ENCODE results near the gene PSMD13.
A peak's percentile ranks its signal among the peaks of the same experiment; 100 is the strongest.
"Not testable (repeated sequence)": the region's sequence is repeated elsewhere in the genome, so short reads cannot be mapped to it uniquely, and the experiment has no call there.

PSMD13 gene

DNA sequence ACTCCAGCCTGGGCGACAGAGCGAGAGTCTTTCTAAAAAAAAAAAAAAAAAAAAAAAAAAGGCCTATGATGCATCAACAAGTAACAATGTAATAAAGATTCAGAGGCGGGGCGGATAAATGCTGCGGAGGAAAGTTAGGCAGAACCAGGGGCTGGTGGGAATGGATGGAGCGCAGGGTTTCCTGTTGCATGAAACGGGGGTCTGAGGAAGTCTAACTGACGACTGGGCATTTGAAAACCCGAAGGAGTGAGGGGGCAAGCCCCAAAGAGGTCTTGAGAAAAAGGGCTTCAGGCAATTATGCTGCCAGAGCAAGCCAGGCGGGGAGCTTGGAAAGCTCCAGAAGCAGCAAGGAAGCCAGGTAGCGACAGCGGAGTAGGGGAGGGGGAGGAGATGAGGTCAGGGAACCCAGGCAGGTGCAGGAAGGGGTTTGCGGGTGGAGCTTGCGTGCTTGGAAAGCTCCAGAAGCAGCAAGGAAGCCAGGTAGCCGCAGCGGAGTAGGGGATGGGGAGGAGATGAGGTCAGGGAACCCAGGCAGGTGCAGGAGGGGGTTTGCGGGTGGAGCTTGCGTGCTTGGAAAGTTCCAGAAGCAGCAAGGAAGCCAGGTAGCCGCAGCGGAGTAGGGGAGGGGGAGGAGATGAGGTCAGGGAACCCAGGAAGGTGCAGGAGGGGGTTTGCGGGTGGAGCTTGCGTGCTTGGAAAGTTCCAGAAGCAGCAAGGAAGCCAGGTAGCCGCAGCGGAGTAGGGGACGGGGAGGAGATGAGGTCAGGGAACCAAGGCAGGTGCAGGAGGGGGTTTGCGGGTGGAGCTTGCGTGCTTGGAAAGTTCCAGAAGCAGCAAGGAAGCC, 50.4 kb downstream of the PSMD13 start:
- H3K4ac ChIP-seq (ENCODE audit: low read depth, low read length); H2BK5ac ChIP-seq (ENCODE audit: low read length); H4K5ac ChIP-seq (ENCODE audit: low read length); H3K23ac ChIP-seq (ENCODE audit: low read length); H3K79me2 ChIP-seq (ENCODE audit: control insufficient read depth, insufficient read depth, low read length); H3K27me3 ChIP-seq (ENCODE audit: insufficient read depth, low read length, poor library complexity); DNase-seq; H3K36me3 ChIP-seq (ENCODE audit: control insufficient read depth, insufficient read depth, low read length); H2BK15ac ChIP-seq (replicated peaks; ENCODE audit: low read depth); H3K4me3 ChIP-seq (ENCODE audit: low read length); H4K8ac ChIP-seq (ENCODE audit: low read depth, low read length); H3K79me1 ChIP-seq (ENCODE audit: low read length); H3K9ac ChIP-seq (ENCODE audit: low read length); H2AK5ac ChIP-seq (ENCODE audit: low read length); H3K4me2 ChIP-seq (ENCODE audit: low read length); H3K27ac ChIP-seq (ENCODE audit: low read depth, low read length); H3K18ac ChIP-seq (ENCODE audit: low read length); H2BK120ac ChIP-seq (ENCODE audit: low read depth, low read length): not testable (repeated sequence)
- Histone ChIP-seq H3K56ac (ENCODE audit: low read length) (peak overlapping the region; percentile 88), H3K4me1 (ENCODE audit: control insufficient read depth, low read depth, low read length) (peaks cover 12% of the 10 kb centered on the region)
- WGBS (ENCODE audit: extremely low coverage, insufficient coverage, low lambda C conversion rate) = no CpG with 5 or more reads among the region's 27 CpGs

GRCh38 chr11:287821-288477, 51.2 kb downstream of the PSMD13 start:
- H2BK15ac ChIP-seq (replicated peaks; ENCODE audit: low read depth) = no peak overlapping the region
- H3K4me3 ChIP-seq (ENCODE audit: low read length) = peak overlapping the region; percentile 36
- peak overlapping the region; percentile 71 for H3K4me2 ChIP-seq (ENCODE audit: low read length)
- H3K56ac ChIP-seq (ENCODE audit: low read length) = peak overlapping the region; percentile 88
- H3K18ac ChIP-seq (ENCODE audit: low read length) = peak overlapping the region; percentile 52
- no CpG with 5 or more reads among the region's 41 CpGs for WGBS (ENCODE audit: extremely low coverage, insufficient coverage, low lambda C conversion rate)
- peak overlapping the region; percentile 75 for H3K9ac ChIP-seq (ENCODE audit: low read length)
- no peaks in the 10 kb centered on the region for H3K27me3 ChIP-seq (ENCODE audit: insufficient read depth, low read length, poor library complexity)
- H2BK120ac ChIP-seq (ENCODE audit: low read depth, low read length) = no peak overlapping the region
- H3K79me1 ChIP-seq (ENCODE audit: low read length) = peaks cover 1% of the 10 kb centered on the region
- H3K23ac ChIP-seq (ENCODE audit: low read length) = no peak overlapping the region
- H3K4ac ChIP-seq (ENCODE audit: low read depth, low read length) = no peak overlapping the region
- peaks cover 12% of the 10 kb centered on the region for H3K4me1 ChIP-seq (ENCODE audit: control insufficient read depth, low read depth, low read length)
- no peak overlapping the region for H2AK5ac ChIP-seq (ENCODE audit: low read length)
- H2BK5ac ChIP-seq (ENCODE audit: low read length) = no peak overlapping the region
- H4K8ac ChIP-seq (ENCODE audit: low read depth, low read length) = no peak overlapping the region
- no peak overlapping the region for H4K5ac ChIP-seq (ENCODE audit: low read length)
- no peak for DNase-seq
- no peaks in the 10 kb centered on the region for H3K36me3 ChIP-seq (ENCODE audit: control insufficient read depth, insufficient read depth, low read length)
- H3K27ac ChIP-seq (ENCODE audit: low read depth, low read length) = no peak overlapping the region
- no peaks in the 10 kb centered on the region for H3K79me2 ChIP-seq (ENCODE audit: control insufficient read depth, insufficient read depth, low read length)

GRCh38 chr11:288478-289397, 52.0 kb downstream of the PSMD13 start, which contains the start of gene PGGHG:
PGGHG (plus strand) TSS chr11:289126; CDS start chr11:289817, 691 bp downstream.
- no peak within 1 kb of the TSS for H4K5ac ChIP-seq (ENCODE audit: low read length)
- peak within 1 kb of the TSS; percentile 36 for H3K4me3 ChIP-seq (ENCODE audit: low read length)
- H3K27ac ChIP-seq (ENCODE audit: low read depth, low read length) = no peak within 1 kb of the TSS
- H4K8ac ChIP-seq (ENCODE audit: low read depth, low read length) = no peak within 1 kb of the TSS
- no peak within 1 kb of the TSS for H2AK5ac ChIP-seq (ENCODE audit: low read length)
- no peak for DNase-seq
- H2BK5ac ChIP-seq (ENCODE audit: low read length) = no peak within 1 kb of the TSS
- peak within 1 kb of the TSS; percentile 66 for H3K4ac ChIP-seq (ENCODE audit: low read depth, low read length)
- H3K4me2 ChIP-seq (ENCODE audit: low read length) = peak within 1 kb of the TSS; percentile 71
- H3K79me1 ChIP-seq (ENCODE audit: low read length) = peaks cover 1% of the 10 kb centered on the region
- H3K79me2 ChIP-seq (ENCODE audit: control insufficient read depth, insufficient read depth, low read length) = no peaks in the 10 kb centered on the region
- peak within 1 kb of the TSS; percentile 39 for H2BK120ac ChIP-seq (ENCODE audit: low read depth, low read length)
- H3K9ac ChIP-seq (ENCODE audit: low read length) = peak within 1 kb of the TSS; percentile 75
- peaks cover 5% of the 10 kb centered on the region for H3K36me3 ChIP-seq (ENCODE audit: control insufficient read depth, insufficient read depth, low read length)
- H3K27me3 ChIP-seq (ENCODE audit: insufficient read depth, low read length, poor library complexity) = no peaks in the 10 kb centered on the region
- H3K56ac ChIP-seq (ENCODE audit: low read length) = peak within 1 kb of the TSS; percentile 88
- H3K4me1 ChIP-seq (ENCODE audit: control insufficient read depth, low read depth, low read length) = peaks cover 12% of the 10 kb centered on the region
- WGBS (ENCODE audit: extremely low coverage, insufficient coverage, low lambda C conversion rate) = no CpG with 5 or more reads among the region's 112 CpGs
- no peak within 1 kb of the TSS for H2BK15ac ChIP-seq (replicated peaks; ENCODE audit: low read depth)
- H3K23ac ChIP-seq (ENCODE audit: low read length) = peak within 1 kb of the TSS; percentile 90
- peak within 1 kb of the TSS; percentile 56 for H3K18ac ChIP-seq (ENCODE audit: low read length)

GRCh38 chr11:289398-289711, 52.6 kb downstream of the PSMD13 start:
- Histone ChIP-seq H3K23ac (ENCODE audit: low read length) (no peak overlapping the region), H3K56ac (ENCODE audit: low read length) (peak overlapping the region; percentile 68), H2BK120ac (ENCODE audit: low read depth, low read length) (peak overlapping the region; percentile 39), H4K5ac (ENCODE audit: low read length) (no peak overlapping the region), H3K27me3 (ENCODE audit: insufficient read depth, low read length, poor library complexity) (no peaks in the 10 kb centered on the region), H4K8ac (ENCODE audit: low read depth, low read length) (no peak overlapping the region), H3K9ac (ENCODE audit: low read length) (peak overlapping the region; percentile 72), H2BK5ac (ENCODE audit: low read length) (no peak overlapping the region), H3K27ac (ENCODE audit: low read depth, low read length) (no peak overlapping the region), H3K4me3 (ENCODE audit: low read length) (no peak overlapping the region), H3K79me2 (ENCODE audit: control insufficient read depth, insufficient read depth, low read length) (no peaks in the 10 kb centered on the region), H2AK5ac (ENCODE audit: low read length) (no peak overlapping the region), H2BK15ac (replicated peaks; ENCODE audit: low read depth) (no peak overlapping the region), H3K79me1 (ENCODE audit: low read length) (peaks cover 1% of the 10 kb centered on the region), H3K18ac (ENCODE audit: low read length) (peak overlapping the region; percentile 56), H3K4ac (ENCODE audit: low read depth, low read length) (peak overlapping the region; percentile 66), H3K4me2 (ENCODE audit: low read length) (peak overlapping the region; percentile 49), H3K4me1 (ENCODE audit: control insufficient read depth, low read depth, low read length) (peaks cover 12% of the 10 kb centered on the region), H3K36me3 (ENCODE audit: control insufficient read depth, insufficient read depth, low read length) (peaks cover 6% of the 10 kb centered on the region)
- WGBS (ENCODE audit: extremely low coverage, insufficient coverage, low lambda C conversion rate) = no CpG with 5 or more reads among the region's 14 CpGs
- no peak for DNase-seq

- H2BK5ac ChIP-seq (ENCODE audit: low read length) = no peak overlapping the region
- no CpG with 5 or more reads among the region's 48 CpGs for WGBS (ENCODE audit: extremely low coverage, insufficient coverage, low lambda C conversion rate)
- no peak overlapping the region for H3K4me3 ChIP-seq (ENCODE audit: low read length)
Measured at GRCh38 chr11:289712-290620, 53.2 kb downstream of the PSMD13 start.

More at GRCh38 chr11:289712-290620, 53.2 kb downstream of the PSMD13 start:
- peaks cover 12% of the 10 kb centered on the region for H3K4me1 ChIP-seq (ENCODE audit: control insufficient read depth, low read depth, low read length)
- peak overlapping the region; percentile 49 for H3K4me2 ChIP-seq (ENCODE audit: low read length)
- H3K56ac ChIP-seq (ENCODE audit: low read length) = peak overlapping the region; percentile 77
- H3K9ac ChIP-seq (ENCODE audit: low read length) = peak overlapping the region; percentile 72
- peak overlapping the region; percentile 66 for H3K4ac ChIP-seq (ENCODE audit: low read depth, low read length)
- peaks cover 1% of the 10 kb centered on the region for H3K79me1 ChIP-seq (ENCODE audit: low read length)
- H2AK5ac ChIP-seq (ENCODE audit: low read length) = no peak overlapping the region
- no peak overlapping the region for H2BK15ac ChIP-seq (replicated peaks; ENCODE audit: low read depth)
- no peak overlapping the region for H4K8ac ChIP-seq (ENCODE audit: low read depth, low read length)
- no peaks in the 10 kb centered on the region for H3K27me3 ChIP-seq (ENCODE audit: insufficient read depth, low read length, poor library complexity)
- H3K36me3 ChIP-seq (ENCODE audit: control insufficient read depth, insufficient read depth, low read length) = peaks cover 8% of the 10 kb centered on the region
- H3K79me2 ChIP-seq (ENCODE audit: control insufficient read depth, insufficient read depth, low read length) = no peaks in the 10 kb centered on the region
- no peak for DNase-seq
- no peak overlapping the region for H4K5ac ChIP-seq (ENCODE audit: low read length)
- peak overlapping the region; percentile 56 for H3K18ac ChIP-seq (ENCODE audit: low read length)
- peak overlapping the region; percentile 39 for H2BK120ac ChIP-seq (ENCODE audit: low read depth, low read length)
- H3K23ac ChIP-seq (ENCODE audit: low read length) = peak overlapping the region; percentile 90
- no peak overlapping the region for H3K27ac ChIP-seq (ENCODE audit: low read depth, low read length)

All from mesendoderm (in vitro differentiated cells).